Frontal cortex (tissue), 4 donors: Measurements from ENCODE around the gene TP53BP2. TPM values are rescaled to one million over a fixed set of nuclear protein-coding genes. Genes with fewer than 3 reads are reported as not detected.

Source experiments
- DNase-seq, 2 donors: peaks; one replicate each; pipeline ENCODE4 v3.0.0; 2012; ENCODE audit warnings: low spot score in 2 of 2
- FAIRE-seq: peaks from 2 replicates; lab custom pipeline; 2012; peaks lifted over from hg19 to GRCh38; lab: Jason Lieb, UNC
- total RNA-seq: library from RNA; depleted of rRNA; stranded (reverse); fragments of >200 nt; gene quantifications from one replicate; pipeline ENCODE4 v1.2.3, GENCODE V29; 2014
- donor health status: control.
- donor health status: control.
- donor health status: control.

Gene TP53BP2
- total RNA-seq, 1 donor from 2014 or later = 29.8 TPM

- DNase-seq (no peak), FAIRE-seq (no peak)
Observed at GRCh38 chr1:223772771-223773160, 73.0 kb downstream of the TP53BP2 start.

GRCh38 chr1:223771814-223772770, 73.7 kb downstream of the TP53BP2 start:
- DNase-seq = no peak
- no peak for FAIRE-seq

- no peak for FAIRE-seq
- no peak for DNase-seq
Observed at GRCh38 chr1:223771469-223771813, 74.3 kb downstream of the TP53BP2 start.

- no peak for DNase-seq
Observed at GRCh38 chr1:223770621-223771315, 75.0 kb downstream of the TP53BP2 start.

GRCh38 chr1:223765719-223766340, 79.9 kb downstream of the TP53BP2 start:
- no peak for FAIRE-seq
- DNase-seq = no peak

More at GRCh38 chr1:223770621-223771315, 75.0 kb downstream of the TP53BP2 start:
- FAIRE-seq = no peak

- DNase-seq = no peak
- no peak for FAIRE-seq
Observed at GRCh38 chr1:223765036-223765718, 80.6 kb downstream of the TP53BP2 start.

GRCh38 chr1:223763881-223764280, 81.9 kb downstream of the TP53BP2 start:
- no peak for DNase-seq
- FAIRE-seq = no peak

- DNase-seq (no peak), FAIRE-seq (no peak)
Observed at GRCh38 chr1:223763251-223763650, 82.5 kb downstream of the TP53BP2 start.

GRCh38 chr1:223761411-223761810, 84.3 kb downstream of the TP53BP2 start:
- FAIRE-seq = no peak
- DNase-seq = no peak

- no peak for DNase-seq
- FAIRE-seq = no peak
Observed at GRCh38 chr1:223760833-223761232, 84.9 kb downstream of the TP53BP2 start.

- DNase-seq (no peak), FAIRE-seq (no peak)
Observed at GRCh38 chr1:223759273-223759672, 86.5 kb downstream of the TP53BP2 start.

GRCh38 chr1:223758734-223759133, 87.0 kb downstream of the TP53BP2 start:
- DNase-seq (no peak), FAIRE-seq (no peak)

- DNase-seq = no peak
- FAIRE-seq = no peak
Observed at GRCh38 chr1:223756806-223757700, 88.7 kb downstream of the TP53BP2 start.

- DNase-seq (peak; percentile 70 to 75), FAIRE-seq (no peak)
Observed at GRCh38 chr1:223755992-223756775, 89.6 kb downstream of the TP53BP2 start.

GRCh38 chr1:223755432-223755792, 90.3 kb downstream of the TP53BP2 start:
- no peak for FAIRE-seq

GRCh38 chr1:223754681-223755431, 90.9 kb downstream of the TP53BP2 start:
- DNase-seq (no peak), FAIRE-seq (no peak)

More at GRCh38 chr1:223755432-223755792, 90.3 kb downstream of the TP53BP2 start:
- no peak for DNase-seq

- no peak for FAIRE-seq
- DNase-seq = no peak
Observed at GRCh38 chr1:223752721-223753515, 92.8 kb downstream of the TP53BP2 start.
